Activated T-helper 1 cell treated with anti-CD3 and anti-CD28 coated beads, Interleukin-12 subunit alpha, Interleukin-12 subunit beta, Interleukin-2, Interleukin-4 antibody, amounts not matched to agents 30 ng/mL and 10 ng/mL and 1 ng/mL, durations not matched to agents 14 hours and 24 hours and 36 hours (primary cell): ENCODE measurements around the gene SLC8B1. TPM values are rescaled to one million over a fixed set of nuclear protein-coding genes. Genes with fewer than 3 reads are reported as not detected.

Source experiments
- DNase-seq: peaks from one replicate; pipeline ENCODE4 v3.0.0; 2021; ENCODE audit warnings: low spot score
- H3K27ac Mint-ChIP-seq: one replicate; pipeline ENCODE4 v1.8.0; 2021; ENCODE audit warnings: mild to moderate bottlenecking, mixed read lengths
- H3K27me3 Mint-ChIP-seq: one replicate; pipeline ENCODE4 v1.8.0; 2022; ENCODE audit warnings: mild to moderate bottlenecking, moderate library complexity, mixed read lengths; ENCODE audit not compliant: insufficient read depth
- H3K36me3 Mint-ChIP-seq: one replicate; pipeline ENCODE4 v1.8.0; 2021; ENCODE audit warnings: low read depth, mixed read lengths
- H3K4me1 Mint-ChIP-seq: one replicate; pipeline ENCODE4 v1.8.0; 2021; ENCODE audit warnings: low read depth, mixed read lengths
- H3K4me3 Mint-ChIP-seq: one replicate; pipeline ENCODE4 v1.8.0; 2021; ENCODE audit warnings: mild to moderate bottlenecking, moderate library complexity, mixed read lengths
- H3K9me3 Mint-ChIP-seq: one replicate; pipeline ENCODE4 v1.8.0; 2021; ENCODE audit warnings: mixed read lengths
- intact Hi-C: fragments of 100-400 bp; cut with micrococcal nuclease; formaldehyde crosslinking; loops from one replicate; pipeline ENCODE4 v1.15.1; 2024
- total RNA-seq: library from RNA; stranded (reverse); gene quantifications from 2 replicates; pipeline ENCODE4 v1.2.3, GENCODE V29; 2022

The SLC8B1 gene
- total RNA-seq, 1 donor from 2014 or later: 21.2 TPM

GRCh38 chr12:113347107-113347506 is 12.2 kb upstream of the SLC8B1 start:
- no peak for DNase-seq
- H3K4me1 Mint-ChIP-seq: no peaks in the 10 kb centered on the region
- H3K4me3 Mint-ChIP-seq: no peak overlapping the region
- no peaks in the 10 kb centered on the region for H3K36me3 Mint-ChIP-seq
- intact Hi-C loops: no loop called here
- no peak overlapping the region for H3K27ac Mint-ChIP-seq
- H3K27me3 Mint-ChIP-seq: peaks cover 9% of the 10 kb centered on the region
- H3K9me3 Mint-ChIP-seq: no peaks in the 10 kb centered on the region

GRCh38 chr12:113346353-113346752 is 11.4 kb upstream of the SLC8B1 start:
- Mint-ChIP-seq H3K4me3 (no peak overlapping the region), H3K27ac (no peak overlapping the region), H3K36me3 (no peaks in the 10 kb centered on the region), H3K27me3 (peaks cover 11% of the 10 kb centered on the region), H3K4me1 (no peaks in the 10 kb centered on the region), H3K9me3 (no peaks in the 10 kb centered on the region)
- intact Hi-C loops: no loop called here
- DNase-seq: no peak

GRCh38 chr12:113345318-113345717 is 10.4 kb upstream of the SLC8B1 start:
- Mint-ChIP-seq H3K27ac (no peak overlapping the region), H3K4me3 (no peak overlapping the region), H3K36me3 (no peaks in the 10 kb centered on the region), H3K27me3 (peaks cover 3% of the 10 kb centered on the region), H3K4me1 (no peaks in the 10 kb centered on the region), H3K9me3 (no peaks in the 10 kb centered on the region)
- intact Hi-C loops: no loop called here
- no peak for DNase-seq

GRCh38 chr12:113341535-113341934 is 6.6 kb upstream of the SLC8B1 start:
- Mint-ChIP-seq H3K4me3 (no peak overlapping the region), H3K36me3 (no peaks in the 10 kb centered on the region), H3K27ac (no peak overlapping the region), H3K27me3 (peaks cover 8% of the 10 kb centered on the region), H3K9me3 (no peaks in the 10 kb centered on the region), H3K4me1 (no peaks in the 10 kb centered on the region)
- DNase-seq: no peak
- intact Hi-C loops: no loop called here

GRCh38 chr12:113340061-113340460 is 5.2 kb upstream of the SLC8B1 start:
- DNase-seq: no peak
- Mint-ChIP-seq H3K9me3 (no peaks in the 10 kb centered on the region), H3K27me3 (peaks cover 8% of the 10 kb centered on the region), H3K4me1 (no peaks in the 10 kb centered on the region), H3K27ac (no peak overlapping the region), H3K4me3 (no peak overlapping the region), H3K36me3 (no peaks in the 10 kb centered on the region)
- intact Hi-C loops: no loop called here

- Mint-ChIP-seq H3K36me3 (no peaks in the 10 kb centered on the region), H3K27ac (no peak overlapping the region), H3K27me3 (peaks cover 8% of the 10 kb centered on the region), H3K4me1 (peaks cover 3% of the 10 kb centered on the region), H3K9me3 (no peaks in the 10 kb centered on the region), H3K4me3 (no peak overlapping the region)
- no peak for DNase-seq
- intact Hi-C loops: no loop called here
Observed at GRCh38 chr12:113339540-113339939, 4.6 kb upstream of the SLC8B1 start.

GRCh38 chr12:113333877-113334785 is 778 bp downstream of the SLC8B1 start:
- peaks cover 5% of the 10 kb centered on the region for H3K27me3 Mint-ChIP-seq
- no peaks in the 10 kb centered on the region for H3K9me3 Mint-ChIP-seq
- intact Hi-C loops: loop anchor here (1.0 to 5.0 kb wide), 2 partner anchors 137 to 1492 kb away; partner anchors contain the start of gene MAPKAPK5
- peaks cover 15% of the 10 kb centered on the region for H3K4me1 Mint-ChIP-seq
- H3K4me3 Mint-ChIP-seq: peak overlapping the region; percentile 93
- peak overlapping the region; percentile 68 for H3K27ac Mint-ChIP-seq
- peaks cover 24% of the 10 kb centered on the region for H3K36me3 Mint-ChIP-seq
- no peak for DNase-seq

GRCh38 chr12:113333418-113333750 is 1.5 kb downstream of the SLC8B1 start:
- Mint-ChIP-seq H3K4me3 (peak overlapping the region; percentile 93), H3K9me3 (no peaks in the 10 kb centered on the region), H3K27ac (no peak overlapping the region), H3K36me3 (peaks cover 24% of the 10 kb centered on the region), H3K27me3 (peaks cover 5% of the 10 kb centered on the region), H3K4me1 (peaks cover 17% of the 10 kb centered on the region)
- DNase-seq: no peak
- intact Hi-C loops: loop anchor here (5.0 kb wide), 1 partner anchor 1491 kb away; the partner anchor contains the start of gene MAPKAPK5

GRCh38 chr12:113332688-113333417 is 2.1 kb downstream of the SLC8B1 start:
- Mint-ChIP-seq H3K27ac (no peak overlapping the region), H3K4me3 (peak overlapping the region; percentile 93), H3K27me3 (peaks cover 2% of the 10 kb centered on the region), H3K4me1 (peaks cover 17% of the 10 kb centered on the region), H3K36me3 (peaks cover 24% of the 10 kb centered on the region), H3K9me3 (no peaks in the 10 kb centered on the region)
- intact Hi-C loops: loop anchor here (5.0 kb wide), 1 partner anchor 1491 kb away; the partner anchor contains the start of gene MAPKAPK5
- DNase-seq: no peak

GRCh38 chr12:113330505-113330904 is 4.4 kb downstream of the SLC8B1 start:
- no peak overlapping the region for H3K4me3 Mint-ChIP-seq
- no peak overlapping the region for H3K27ac Mint-ChIP-seq
- DNase-seq: no peak
- no peaks in the 10 kb centered on the region for H3K9me3 Mint-ChIP-seq
- H3K4me1 Mint-ChIP-seq: peaks cover 17% of the 10 kb centered on the region
- H3K36me3 Mint-ChIP-seq: peaks cover 27% of the 10 kb centered on the region
- intact Hi-C loops: loop anchor here (5.0 kb wide), 1 partner anchor 1488 kb away; the partner anchor contains the start of gene MAPKAPK5
- H3K27me3 Mint-ChIP-seq: no peaks in the 10 kb centered on the region

GRCh38 chr12:113329791-113330417 is 5.0 kb downstream of the SLC8B1 start:
- H3K27me3 Mint-ChIP-seq: no peaks in the 10 kb centered on the region
- no peak overlapping the region for H3K4me3 Mint-ChIP-seq
- DNase-seq: no peak
- no peaks in the 10 kb centered on the region for H3K9me3 Mint-ChIP-seq
- intact Hi-C loops: loop anchor here (5.0 kb wide), 1 partner anchor 1488 kb away; the partner anchor contains the start of gene MAPKAPK5
- no peak overlapping the region for H3K27ac Mint-ChIP-seq
- H3K36me3 Mint-ChIP-seq: peaks cover 29% of the 10 kb centered on the region
- H3K4me1 Mint-ChIP-seq: peaks cover 17% of the 10 kb centered on the region

GRCh38 chr12:113329022-113329790 is 5.7 kb downstream of the SLC8B1 start:
- Mint-ChIP-seq H3K36me3 (peaks cover 30% of the 10 kb centered on the region), H3K27ac (no peak overlapping the region), H3K27me3 (no peaks in the 10 kb centered on the region), H3K4me3 (no peak overlapping the region), H3K9me3 (no peaks in the 10 kb centered on the region), H3K4me1 (peaks cover 11% of the 10 kb centered on the region)
- DNase-seq: no peak
- intact Hi-C loops: no loop called here
